Measurements from ENCODE around the gene SPTB.

The SPTB gene

GRCh38 chr14:64795921-64796320 is 83.8 kb downstream of the SPTB start:
- no peak overlapping the region for H3K27ac ChIP-seq
- no peak for TF ChIP-seq CTCF (conservative IDR thresholded peaks at IDR 0.05)

- no peak for TF ChIP-seq CTCF (conservative IDR thresholded peaks at IDR 0.05)
- no peak overlapping the region for H3K27ac ChIP-seq
Observed at GRCh38 chr14:64795211-64795610, 84.5 kb downstream of the SPTB start.

GRCh38 chr14:64792871-64793560 is 86.7 kb downstream of the SPTB start:
- TF ChIP-seq CTCF (conservative IDR thresholded peaks at IDR 0.05), result no peak
- H3K27ac ChIP-seq, result no peak overlapping the region

GRCh38 chr14:64792231-64792630 is 87.5 kb downstream of the SPTB start:
- no peak for TF ChIP-seq CTCF (conservative IDR thresholded peaks at IDR 0.05)
- H3K27ac ChIP-seq, result no peak overlapping the region

GRCh38 chr14:64790478-64790877 is 89.2 kb downstream of the SPTB start:
- no peak overlapping the region for H3K27ac ChIP-seq
- no peak for TF ChIP-seq CTCF (conservative IDR thresholded peaks at IDR 0.05)

GRCh38 chr14:64789696-64790095 is 90.0 kb downstream of the SPTB start:
- no peak for TF ChIP-seq CTCF (conservative IDR thresholded peaks at IDR 0.05)
- no peak overlapping the region for H3K27ac ChIP-seq

GRCh38 chr14:64788706-64789105 is 91.0 kb downstream of the SPTB start:
- TF ChIP-seq CTCF (conservative IDR thresholded peaks at IDR 0.05), result no peak

More at GRCh38 chr14:64788706-64789105, 91.0 kb downstream of the SPTB start:
- no peak overlapping the region for H3K27ac ChIP-seq
